HepG2 (cell line): Measurements from ENCODE around the gene TBC1D7. TPM values are rescaled to one million over a fixed set of nuclear protein-coding genes. Genes with fewer than 3 reads are reported as not detected.

Source experiments
- ATAC-seq: fragments of 200-7000 bp; cut with Tn5 transposase; 3 replicates; pipeline ENCODE4 v1.9.1; 2020; ENCODE audit warnings: mild to moderate bottlenecking, moderate library complexity
- BruUV-seq: library from RNA; stranded (reverse); fragments of 400-500 nt; replicated peaks from 2 replicates; lab custom pipeline; 2021; lab: Mats Ljungman, UMichigan
- CTCF ChIA-PET: fragments of 300-600 bp; formaldehyde crosslinking; extraction: SDS; loops from one replicate; lab custom pipeline; 2021; ENCODE audit warnings: low total read pairs, inconsistent platforms, low intra/inter-chr PET ratio; lab: Yijun Ruan, JAX
- POLR2A ChIA-PET: fragments of 350-600 bp; sonication (Branson Sonifier 250); formaldehyde crosslinking; loops from one replicate; lab custom pipeline; 2020; ENCODE audit warnings: antibody characterized with exemption, inconsistent platforms; lab: Yijun Ruan, JAX
- DNase-seq: peaks from one replicate; pipeline ENCODE4 v3.0.0-alpha.2; 2015; ENCODE audit warnings: low spot score
- FAIRE-seq: peaks from 3 replicates; lab custom pipeline; 2011; peaks lifted over from hg19 to GRCh38; lab: Jason Lieb, UNC
- H2AFZ ChIP-seq: one replicate; pipeline ENCODE4 v1.6.1; 2011; ENCODE audit warnings: low read length, inconsistent platforms
- H3K27ac ChIP-seq: fragments of 300-600 bp; 3 replicates; pipeline ENCODE4 v1.8.0; 2011; ENCODE audit warnings: mixed run types, mild to moderate bottlenecking, mixed read lengths, low read length, inconsistent platforms; ENCODE audit not compliant: insufficient read depth; ENCODE audit errors: extremely low read length
- H3K27me3 ChIP-seq, 2 experiments: fragments of 200-600 bp in 1 of 2; 2 replicates in 1 of 2; 3 replicates in 1 of 2; pipeline versions ENCODE4 v1.6.0 to v1.8.0; 2011; ENCODE audit warnings: low read length in 2 of 2, mild to moderate bottlenecking in 2 of 2, moderate library complexity in 2 of 2, inconsistent platforms in 1 of 2; ENCODE audit not compliant: insufficient read depth in 2 of 2, control insufficient read depth in 1 of 2
- H3K36me3 ChIP-seq, 2 experiments: fragments of 200-600 bp in 1 of 2; replicated peaks in 1 of 2; 2 replicates in 1 of 2; 3 replicates in 1 of 2; pipeline versions ENCODE4 v1.5.1 to v1.8.0; 2011; ENCODE audit warnings: low read length in 2 of 2, inconsistent platforms in 1 of 2; ENCODE audit not compliant: insufficient read depth in 2 of 2, control insufficient read depth in 1 of 2
- H3K4me1 ChIP-seq: 2 replicates; pipeline ENCODE4 v1.5.1; 2012; ENCODE audit warnings: low read length, inconsistent platforms; ENCODE audit not compliant: insufficient read depth
- H3K4me2 ChIP-seq: 2 replicates; pipeline ENCODE4 v1.6.0; 2011; ENCODE audit warnings: low read depth, low read length, inconsistent platforms
- H3K4me3 ChIP-seq, 3 experiments: fragments of 200-600 bp in 1 of 3; sonication (generic), shearing (Covaris generic) in 1 of 3; replicated peaks in 1 of 3; 2 replicates each; pipeline ENCODE4 v1.5.1; 2011 to 2016; ENCODE audit warnings: low read length in 3 of 3, inconsistent platforms in 2 of 3, low read depth in 2 of 3, mild to moderate bottlenecking in 2 of 3, control low read depth in 1 of 3, mixed read lengths in 1 of 3; ENCODE audit not compliant: insufficient read depth in 1 of 3
- H3K79me2 ChIP-seq: one replicate; pipeline ENCODE4 v1.6.1; 2011; ENCODE audit warnings: low read length, inconsistent platforms; ENCODE audit not compliant: insufficient read depth
- H3K9ac ChIP-seq: 2 replicates; pipeline ENCODE4 v1.6.0; 2011; ENCODE audit warnings: mild to moderate bottlenecking, low read depth, low read length, inconsistent platforms; ENCODE audit not compliant: insufficient read depth
- H3K9me3 ChIP-seq: 2 replicates; pipeline ENCODE4 v1.5.1; 2012; ENCODE audit warnings: mild to moderate bottlenecking, low read length
- H4K20me1 ChIP-seq: 2 replicates; pipeline ENCODE4 v1.6.0; 2011; ENCODE audit warnings: inconsistent platforms, mild to moderate bottlenecking, low read length, moderate library complexity; ENCODE audit not compliant: insufficient read depth
- ZNF333 ChIP-seq: sonication (generic); formaldehyde crosslinking; IDR thresholded peaks from 2 replicates; pipeline ENCODE4 v1.4.0; 2020; ENCODE audit warnings: mild to moderate bottlenecking, missing genetic modification reagents, borderline replicate concordance
- WGBS: methylation state at CpG from one replicate; pipeline ENCODE4 v1.1.6; 2017; ENCODE audit warnings: low lambda C conversion rate; 5-methylcytosine and 5-hydroxymethylcytosine counted together
- in situ Hi-C: cut with HindIII; loops from 2 replicates; pipeline ENCODE4 v1.10.0; 2017; ENCODE audit warnings: low pct_unique_long_range_greater_than_20kb; ENCODE audit not compliant: extremely low pct_ligation_motif_present
- intact Hi-C: fragments of 100-400 bp; cut with micrococcal nuclease; formaldehyde crosslinking; loops from one replicate; pipeline ENCODE4 v1.10.0; 2022; ENCODE audit not compliant: unreplicated experiment
- polyA plus RNA-seq, 8 experiments: library from polyadenylated mRNA; depleted of rRNA in 3 of 8; stranded (reverse) in 7 of 8; unstranded in 1 of 8; fragments of >200 nt; fragmentation: Illumina TruSeq in 4 of 8; extraction: Trizol in 4 of 8; gene quantifications; 2 replicates each; pipeline versions ENCODE4 v1.2.1 to v1.2.3, GENCODE V29; 2011 to 2016; ENCODE audit warnings: low read depth in 4 of 8, missing spikeins in 1 of 8, mixed read lengths in 1 of 8; ENCODE audit not compliant: insufficient read depth in 1 of 8
- total RNA-seq, 5 experiments: library from RNA; depleted of rRNA; stranded (reverse); fragments of >200 nt; fragmentation: Illumina TruSeq; extraction: Trizol; gene quantifications; 2 replicates each; pipeline ENCODE4 v1.2.3, GENCODE V29; 2016; ENCODE audit warnings: low read depth in 1 of 5
- TF ChIP-seq, protein P1 (sequence below): sonication (generic); formaldehyde crosslinking; IDR thresholded peaks from 2 replicates; pipeline ENCODE4 v1.9.0; 2021; ENCODE audit warnings: missing genetic modification reagents, mild to moderate bottlenecking, borderline replicate concordance
- TF ChIP-seq, protein P2 (sequence below): sonication (generic); formaldehyde crosslinking; conservative IDR thresholded peaks from 2 replicates; pipeline ENCODE4 v1.4.0; 2020; ENCODE audit warnings: mild to moderate bottlenecking, missing genetic modification reagents, moderate library complexity

TBC1D7 gene
- total and polyA plus RNA-seq, 2 of the 13 experiments (the other 11 are each of a cell fraction or from before 2014, with no cell fraction given): 23.3 to 30.8 TPM

DNA sequence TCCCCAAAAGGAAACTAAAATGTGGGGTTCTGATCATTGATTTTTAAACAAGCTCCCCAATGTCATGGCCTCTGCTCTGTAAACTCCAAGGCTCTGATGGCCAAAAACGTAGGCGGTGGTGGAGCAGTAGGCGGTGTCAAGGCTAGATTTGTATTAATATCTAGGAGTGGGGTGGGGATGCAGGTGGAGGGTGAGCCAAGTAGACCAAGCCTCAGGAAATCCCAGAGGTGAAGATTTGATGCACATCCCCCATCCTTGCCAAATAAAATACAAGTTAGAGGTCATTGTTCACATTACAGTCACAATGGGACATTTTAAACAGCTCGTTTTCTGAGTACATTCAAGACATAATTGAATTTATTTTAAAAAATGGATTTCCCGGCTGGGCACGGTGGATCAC is 30.9 kb upstream of the TBC1D7 start:
- H3K4me3 ChIP-seq: no peak overlapping the region
- ChIA-PET POLR2A (no interaction called here), CTCF (no interaction called here)
- intact Hi-C loops (no loop called here), in situ Hi-C loops (no loop called here)
- WGBS: 92% methylated on average over 6 of the region's 6 CpGs
- H2AFZ ChIP-seq: no peak overlapping the region
- H3K9ac ChIP-seq: no peak overlapping the region
- H3K27ac ChIP-seq: no peak overlapping the region
- H3K27me3 ChIP-seq: no peaks in the 10 kb centered on the region
- no peaks in the 10 kb centered on the region for H4K20me1 ChIP-seq
- FAIRE-seq: no peak
- no peaks in the 10 kb centered on the region for H3K79me2 ChIP-seq
- DNase-seq: no peak
- no peaks in the 10 kb centered on the region for H3K9me3 ChIP-seq
- BruUV-seq: no TSS peak
- peaks cover 0 to 1% of the 10 kb centered on the region in 2 experiments; a peak in 2 of 5 replicates for H3K36me3 ChIP-seq
- TF ChIP-seq, protein P1, sequence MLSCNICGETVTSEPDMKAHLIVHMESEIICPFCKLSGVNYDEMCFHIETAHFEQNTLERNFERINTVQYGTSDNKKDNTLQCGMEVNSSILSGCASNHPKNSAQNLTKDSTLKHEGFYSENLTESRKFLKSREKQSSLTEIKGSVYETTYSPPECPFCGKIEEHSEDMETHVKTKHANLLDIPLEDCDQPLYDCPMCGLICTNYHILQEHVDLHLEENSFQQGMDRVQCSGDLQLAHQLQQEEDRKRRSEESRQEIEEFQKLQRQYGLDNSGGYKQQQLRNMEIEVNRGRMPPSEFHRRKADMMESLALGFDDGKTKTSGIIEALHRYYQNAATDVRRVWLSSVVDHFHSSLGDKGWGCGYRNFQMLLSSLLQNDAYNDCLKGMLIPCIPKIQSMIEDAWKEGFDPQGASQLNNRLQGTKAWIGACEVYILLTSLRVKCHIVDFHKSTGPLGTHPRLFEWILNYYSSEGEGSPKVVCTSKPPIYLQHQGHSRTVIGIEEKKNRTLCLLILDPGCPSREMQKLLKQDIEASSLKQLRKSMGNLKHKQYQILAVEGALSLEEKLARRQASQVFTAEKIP (CRISPR knock-in tag): no peak
- TF ChIP-seq, protein P2, sequence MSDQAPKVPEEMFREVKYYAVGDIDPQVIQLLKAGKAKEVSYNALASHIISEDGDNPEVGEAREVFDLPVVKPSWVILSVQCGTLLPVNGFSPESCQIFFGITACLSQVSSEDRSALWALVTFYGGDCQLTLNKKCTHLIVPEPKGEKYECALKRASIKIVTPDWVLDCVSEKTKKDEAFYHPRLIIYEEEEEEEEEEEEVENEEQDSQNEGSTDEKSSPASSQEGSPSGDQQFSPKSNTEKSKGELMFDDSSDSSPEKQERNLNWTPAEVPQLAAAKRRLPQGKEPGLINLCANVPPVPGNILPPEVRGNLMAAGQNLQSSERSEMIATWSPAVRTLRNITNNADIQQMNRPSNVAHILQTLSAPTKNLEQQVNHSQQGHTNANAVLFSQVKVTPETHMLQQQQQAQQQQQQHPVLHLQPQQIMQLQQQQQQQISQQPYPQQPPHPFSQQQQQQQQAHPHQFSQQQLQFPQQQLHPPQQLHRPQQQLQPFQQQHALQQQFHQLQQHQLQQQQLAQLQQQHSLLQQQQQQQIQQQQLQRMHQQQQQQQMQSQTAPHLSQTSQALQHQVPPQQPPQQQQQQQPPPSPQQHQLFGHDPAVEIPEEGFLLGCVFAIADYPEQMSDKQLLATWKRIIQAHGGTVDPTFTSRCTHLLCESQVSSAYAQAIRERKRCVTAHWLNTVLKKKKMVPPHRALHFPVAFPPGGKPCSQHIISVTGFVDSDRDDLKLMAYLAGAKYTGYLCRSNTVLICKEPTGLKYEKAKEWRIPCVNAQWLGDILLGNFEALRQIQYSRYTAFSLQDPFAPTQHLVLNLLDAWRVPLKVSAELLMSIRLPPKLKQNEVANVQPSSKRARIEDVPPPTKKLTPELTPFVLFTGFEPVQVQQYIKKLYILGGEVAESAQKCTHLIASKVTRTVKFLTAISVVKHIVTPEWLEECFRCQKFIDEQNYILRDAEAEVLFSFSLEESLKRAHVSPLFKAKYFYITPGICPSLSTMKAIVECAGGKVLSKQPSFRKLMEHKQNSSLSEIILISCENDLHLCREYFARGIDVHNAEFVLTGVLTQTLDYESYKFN (CRISPR knock-in tag): no peak
- no peak for TF ChIP-seq ZNF333 (CRISPR knock-in tag)
- no peak overlapping the region for H3K4me2 ChIP-seq
- ATAC-seq: no peak
- peaks cover 6% of the 10 kb centered on the region; the same call in 1 of the 2 replicates for H3K4me1 ChIP-seq
